ENCODE data around the gene LYPD3.

DNA sequence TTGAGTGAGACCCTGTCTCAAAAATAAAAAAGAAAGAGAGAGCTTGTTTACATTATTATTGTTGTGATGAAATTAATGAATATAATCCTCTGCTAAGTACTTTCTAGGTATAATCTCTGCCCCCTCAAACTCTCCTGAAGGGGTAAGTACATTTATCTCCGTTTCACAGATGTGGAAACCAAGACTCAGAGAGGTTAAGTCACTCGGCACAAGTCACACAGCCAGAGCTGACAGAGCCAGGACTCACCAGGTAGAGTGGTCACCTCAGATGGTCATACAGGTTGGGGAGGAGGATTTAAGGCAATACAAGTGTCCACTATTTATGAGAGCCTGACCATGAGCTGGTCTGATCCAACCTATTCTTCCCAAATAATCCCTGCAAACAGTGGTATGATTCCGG lies 15.2 kb upstream of the LYPD3 start:
- TF ChIP-seq, protein P1, sequence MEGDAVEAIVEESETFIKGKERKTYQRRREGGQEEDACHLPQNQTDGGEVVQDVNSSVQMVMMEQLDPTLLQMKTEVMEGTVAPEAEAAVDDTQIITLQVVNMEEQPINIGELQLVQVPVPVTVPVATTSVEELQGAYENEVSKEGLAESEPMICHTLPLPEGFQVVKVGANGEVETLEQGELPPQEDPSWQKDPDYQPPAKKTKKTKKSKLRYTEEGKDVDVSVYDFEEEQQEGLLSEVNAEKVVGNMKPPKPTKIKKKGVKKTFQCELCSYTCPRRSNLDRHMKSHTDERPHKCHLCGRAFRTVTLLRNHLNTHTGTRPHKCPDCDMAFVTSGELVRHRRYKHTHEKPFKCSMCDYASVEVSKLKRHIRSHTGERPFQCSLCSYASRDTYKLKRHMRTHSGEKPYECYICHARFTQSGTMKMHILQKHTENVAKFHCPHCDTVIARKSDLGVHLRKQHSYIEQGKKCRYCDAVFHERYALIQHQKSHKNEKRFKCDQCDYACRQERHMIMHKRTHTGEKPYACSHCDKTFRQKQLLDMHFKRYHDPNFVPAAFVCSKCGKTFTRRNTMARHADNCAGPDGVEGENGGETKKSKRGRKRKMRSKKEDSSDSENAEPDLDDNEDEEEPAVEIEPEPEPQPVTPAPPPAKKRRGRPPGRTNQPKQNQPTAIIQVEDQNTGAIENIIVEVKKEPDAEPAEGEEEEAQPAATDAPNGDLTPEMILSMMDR (conservative IDR thresholded peaks at IDR 0.05 in 1 of 2, IDR thresholded peaks at IDR 0.05 in 1 of 2; ENCODE audit: low read depth in 1 of 2, low read length in 2 of 2), result no peak
- no peak for TF ChIP-seq EZH2 (IDR thresholded peaks at IDR 0.05; ENCODE audit: low read length, missing control alignments)

Measured in fibroblast of lung (primary cell).